Medulla oblongata (tissue), 1 donor: ENCODE measurements around the gene LRFN4.
"Not testable (repeated sequence)": the region's sequence is repeated elsewhere in the genome, so short reads cannot be mapped to it uniquely, and the experiment has no call there.

Experiments used
- DNase-seq: peaks from one replicate; pipeline ENCODE4 v3.0.0-alpha.2; 2015; ENCODE audit errors: extremely low spot score

The LRFN4 gene

DNA sequence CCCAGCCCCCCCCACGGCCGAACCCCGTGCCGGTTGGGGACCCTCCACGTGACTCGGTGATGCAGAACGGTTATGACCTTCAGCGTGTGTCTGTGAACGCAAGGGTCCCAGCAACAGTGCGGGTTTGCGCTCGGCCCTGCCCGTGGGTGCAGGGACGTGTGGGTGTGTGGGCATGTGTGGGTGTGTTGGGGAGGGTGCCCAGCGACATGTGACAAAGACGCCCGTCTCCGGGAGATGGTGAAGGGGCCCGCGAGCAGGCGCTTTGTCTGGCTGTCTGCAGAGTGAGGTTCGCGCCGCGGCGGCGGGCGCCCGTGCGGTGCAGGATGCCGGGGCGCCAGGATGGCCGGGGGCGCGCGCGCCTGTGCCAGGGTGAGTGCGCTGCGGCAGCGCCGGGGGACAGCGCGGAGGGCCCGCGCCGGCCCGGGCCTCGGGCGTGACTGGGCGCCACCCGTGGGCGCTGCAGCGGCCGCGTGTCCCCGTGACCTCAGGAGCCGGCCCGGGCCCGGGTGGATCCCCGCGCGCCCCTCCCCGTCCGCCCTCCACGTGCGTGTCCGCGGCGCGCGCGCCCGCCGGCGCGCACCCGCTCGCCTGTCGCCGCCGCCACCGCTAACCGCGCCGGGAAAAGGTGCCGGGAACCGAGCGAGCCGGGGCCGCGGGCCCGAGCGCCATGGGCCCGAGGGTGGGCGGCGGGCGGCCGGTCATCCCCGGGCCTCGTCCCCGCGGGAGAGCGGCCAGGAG, at the start of gene LRFN4:
Gene LRFN4 (plus strand): TSS at position 569 of the 738 bp plus-strand sequence. CDS start 681 bp downstream, outside the sequence.
- peak; percentile 37 for DNase-seq

DNA sequence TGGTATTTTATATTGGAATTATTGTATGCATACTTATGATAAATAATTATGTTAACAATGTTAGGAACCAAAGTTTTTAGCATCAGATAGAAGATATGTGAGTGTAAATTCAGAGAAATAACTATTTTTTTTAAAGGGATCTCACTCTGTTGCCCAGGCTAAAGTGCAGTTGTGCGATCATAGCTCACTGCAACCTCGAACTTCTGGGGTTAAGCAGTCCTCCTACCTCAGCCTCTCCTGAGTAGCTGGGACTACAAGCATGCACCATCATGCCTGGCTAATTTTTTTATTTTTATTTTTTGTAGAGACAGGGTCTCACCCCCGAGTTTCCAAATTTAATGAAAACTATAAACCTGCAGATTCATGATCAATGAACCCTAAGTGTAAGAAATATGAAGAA, 47.3 kb upstream of the LRFN4 start:
- DNase-seq: no peak

DNA sequence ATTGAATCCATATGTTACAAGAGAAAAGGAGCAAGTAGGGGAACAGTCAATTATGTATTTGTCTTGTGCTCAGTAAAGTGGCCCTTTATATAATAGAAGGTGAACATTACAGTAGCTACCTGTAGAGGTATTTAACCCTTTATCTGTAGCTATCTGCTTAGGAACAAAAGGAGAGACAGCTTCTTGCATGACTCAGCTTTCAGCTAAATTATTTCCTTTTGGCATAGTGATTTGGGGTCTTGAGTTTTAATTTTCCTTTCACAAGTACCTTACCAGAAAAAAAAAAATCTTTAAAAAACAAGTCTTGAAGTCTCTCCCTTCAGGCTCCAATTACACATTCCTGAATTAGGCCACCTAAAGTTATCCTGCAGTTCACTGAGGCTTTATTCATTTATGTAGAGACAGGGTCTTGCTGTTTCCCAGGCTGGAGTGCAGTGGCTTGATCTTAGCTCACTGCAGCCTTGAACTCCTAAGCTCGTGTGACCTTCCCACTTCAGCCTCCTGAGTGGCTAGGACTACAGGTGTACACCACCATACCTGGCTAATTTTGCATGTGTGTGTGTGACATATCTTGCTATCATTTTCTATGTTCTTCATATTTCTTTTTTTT, 46.2 kb upstream of the LRFN4 start:
- DNase-seq: no peak

DNA sequence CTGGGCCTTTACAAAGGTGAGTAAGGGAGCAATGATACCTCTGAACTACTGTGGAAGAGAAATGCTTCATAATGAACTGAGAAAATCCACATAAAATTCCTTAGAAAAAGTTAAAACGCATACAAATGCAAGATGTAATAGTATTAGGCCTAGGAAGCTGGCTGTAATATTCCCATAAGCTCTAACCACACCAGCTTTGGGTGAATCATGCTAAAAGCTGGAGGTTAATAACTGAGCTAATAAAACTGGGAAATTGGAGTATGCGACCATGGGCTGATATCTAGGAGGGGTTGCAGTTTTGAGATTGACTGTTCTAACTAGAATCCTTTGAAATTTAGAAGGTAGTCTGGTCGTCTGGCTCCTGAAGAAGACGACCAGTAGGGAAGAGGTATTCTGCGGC, 42.2 kb upstream of the LRFN4 start:
- no peak for DNase-seq

DNA sequence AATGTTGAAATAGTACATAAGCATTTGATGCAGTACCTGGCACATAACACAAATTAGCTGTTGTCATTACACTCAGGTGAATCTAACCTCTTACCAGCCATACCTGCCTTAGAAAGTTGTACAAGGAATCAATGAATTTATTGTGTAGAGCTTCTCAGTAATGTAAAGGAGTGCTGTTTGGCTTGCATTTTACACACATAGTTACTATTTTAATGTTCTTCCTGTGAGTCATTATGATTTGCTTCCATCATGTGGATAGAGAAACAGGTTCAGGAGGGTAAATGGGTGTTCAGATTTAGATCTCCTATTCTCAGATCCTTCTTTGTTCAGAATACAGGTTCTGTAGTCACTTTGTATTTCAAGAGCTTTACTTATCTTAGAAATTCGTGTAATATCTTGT, 41.2 kb upstream of the LRFN4 start:
- no peak for DNase-seq

DNA sequence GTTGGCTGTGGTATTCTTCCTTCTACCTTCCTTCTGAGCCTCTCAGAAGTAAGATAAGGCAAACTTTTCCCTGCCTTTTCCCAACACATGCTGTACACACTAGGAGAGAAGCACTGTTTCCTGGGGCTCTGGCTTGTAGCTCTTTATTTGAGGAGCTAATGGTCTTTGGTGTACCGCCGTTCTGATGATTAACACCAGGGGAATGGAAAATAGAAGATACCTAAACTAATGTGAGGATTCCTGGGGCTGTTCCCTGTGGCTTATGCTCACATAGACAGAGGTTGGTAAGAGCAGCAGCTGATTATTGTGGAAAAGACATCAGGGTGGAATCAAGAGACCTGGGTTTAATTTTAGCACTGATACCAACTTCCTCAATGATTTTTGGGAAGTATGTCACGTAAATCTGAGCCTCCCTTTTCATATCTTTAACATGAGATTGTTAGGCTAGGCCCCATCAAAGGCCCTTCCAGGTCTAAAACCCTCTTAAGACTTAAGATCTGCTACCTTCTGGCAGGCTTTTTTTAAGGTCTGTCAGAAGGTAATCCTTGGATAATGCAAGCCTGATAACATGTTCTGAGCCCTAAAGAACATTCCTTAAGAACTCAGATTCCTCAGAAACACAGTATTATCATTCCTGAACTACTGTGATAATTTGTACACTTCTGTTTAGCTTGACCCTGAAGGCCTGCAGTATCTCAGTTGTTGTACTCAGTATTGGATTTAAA, 38.5 kb upstream of the LRFN4 start:
- DNase-seq: no peak

DNA sequence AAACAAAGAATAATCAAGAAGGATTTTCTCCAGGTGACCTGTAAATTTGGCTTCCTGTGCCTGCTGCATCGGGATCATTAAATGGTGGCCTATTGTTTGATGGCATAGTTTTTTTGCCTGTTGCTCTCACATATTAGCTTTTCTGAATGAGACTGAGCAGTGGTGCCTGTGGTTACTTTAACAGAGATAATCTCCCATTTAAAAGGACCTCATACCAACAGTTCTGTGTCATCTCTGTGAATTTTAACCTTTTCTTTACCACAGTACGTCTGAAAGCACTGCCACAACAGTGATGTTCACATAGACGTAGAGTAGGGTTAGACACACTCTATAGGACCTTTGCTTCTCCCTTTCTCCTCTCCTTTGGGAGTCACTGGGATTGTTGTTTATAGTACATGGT, 36.5 kb upstream of the LRFN4 start:
- DNase-seq: no peak

DNA sequence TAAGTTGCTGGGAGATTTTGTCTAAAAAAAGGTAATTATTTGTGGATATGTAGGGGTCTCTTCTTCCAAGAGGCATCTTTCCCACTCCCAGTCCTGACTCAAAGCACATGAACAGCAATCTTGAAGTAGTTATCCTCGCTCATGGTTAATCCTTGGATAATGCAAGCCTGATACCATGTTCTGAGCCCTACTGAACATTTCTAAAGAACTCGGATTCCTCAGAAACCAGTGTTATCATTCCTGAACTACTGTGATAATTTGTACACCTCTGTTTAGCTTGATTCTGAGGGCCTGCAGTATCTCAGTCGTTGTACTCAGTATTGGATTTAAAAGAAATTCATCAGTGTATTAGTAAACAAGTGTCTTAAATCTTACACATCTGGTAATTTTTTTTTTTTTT, 36.0 kb upstream of the LRFN4 start:
- DNase-seq: no peak

DNA sequence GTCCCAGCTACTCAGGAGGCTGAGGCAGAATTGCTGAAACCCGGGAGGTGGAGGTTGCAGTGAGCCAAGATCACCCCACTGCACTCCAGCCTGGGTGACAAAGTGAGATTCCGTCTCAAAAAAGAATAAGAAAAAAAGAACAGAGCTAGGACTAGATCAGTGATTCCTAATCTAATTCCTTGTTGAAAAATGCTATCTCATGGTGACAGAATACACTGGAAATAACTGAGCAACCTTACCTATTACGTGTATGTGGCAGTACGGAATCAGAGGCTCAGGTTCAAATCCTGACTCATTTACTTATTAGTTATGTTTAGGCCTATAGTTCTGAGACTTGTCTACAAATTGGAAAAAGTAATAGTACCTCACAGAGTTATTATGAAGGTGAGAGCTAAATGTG, 33.2 kb upstream of the LRFN4 start:
- DNase-seq: no peak

DNA sequence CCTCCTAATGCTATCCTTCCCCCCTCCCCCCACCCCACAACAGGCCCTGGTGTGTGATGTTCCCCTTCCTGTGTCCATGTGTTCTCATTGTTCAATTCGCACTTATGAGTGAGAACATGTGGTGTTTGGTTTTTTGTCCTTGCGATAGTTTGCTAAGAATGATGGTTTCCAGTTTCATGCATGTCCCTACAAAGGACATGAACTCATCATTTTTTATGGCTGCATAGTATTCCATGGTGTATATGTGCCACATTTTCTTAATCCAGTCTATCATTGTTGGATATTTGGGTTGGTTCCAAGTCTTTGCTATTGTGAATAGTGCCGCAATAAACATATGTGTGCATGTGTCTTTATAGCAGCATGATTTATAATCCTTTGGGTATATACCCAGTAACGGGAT, 32.3 kb upstream of the LRFN4 start:
- not testable (repeated sequence) for DNase-seq

DNA sequence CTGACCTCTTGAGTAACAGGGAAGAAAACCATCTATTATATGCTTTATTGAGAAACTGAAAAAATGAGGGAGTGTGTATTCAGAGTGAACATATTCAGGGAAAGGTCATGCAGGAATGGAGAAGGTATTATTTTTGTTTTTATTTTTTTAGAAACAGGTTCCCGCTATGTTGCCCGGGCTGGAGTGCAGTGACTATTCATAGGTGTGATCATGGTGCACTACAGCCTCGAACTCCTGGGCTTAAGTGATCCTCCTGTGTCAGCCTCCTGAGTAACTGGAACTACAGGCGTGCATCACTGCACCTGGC, 22.4 kb upstream of the LRFN4 start:
- no peak for DNase-seq

DNA sequence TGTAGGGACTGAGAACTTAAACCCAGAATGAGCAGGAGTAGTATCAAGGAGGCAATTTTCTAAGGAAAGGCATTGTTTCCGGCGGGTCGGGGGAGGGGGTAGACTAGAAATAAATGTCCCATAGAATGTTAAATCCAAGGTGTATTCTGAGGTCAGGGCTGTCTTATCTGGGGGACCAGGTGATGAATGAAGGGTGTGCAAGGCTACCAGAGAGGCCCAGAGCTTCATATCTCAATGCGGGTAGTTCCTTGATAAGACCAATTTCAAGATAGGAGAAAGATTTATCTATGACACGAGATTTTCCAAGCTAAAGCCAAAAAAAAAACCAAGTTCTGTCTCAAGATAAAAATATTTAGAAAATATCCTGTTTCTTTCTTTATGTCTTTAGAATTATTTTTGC, 21.9 kb upstream of the LRFN4 start:
- no peak for DNase-seq

DNA sequence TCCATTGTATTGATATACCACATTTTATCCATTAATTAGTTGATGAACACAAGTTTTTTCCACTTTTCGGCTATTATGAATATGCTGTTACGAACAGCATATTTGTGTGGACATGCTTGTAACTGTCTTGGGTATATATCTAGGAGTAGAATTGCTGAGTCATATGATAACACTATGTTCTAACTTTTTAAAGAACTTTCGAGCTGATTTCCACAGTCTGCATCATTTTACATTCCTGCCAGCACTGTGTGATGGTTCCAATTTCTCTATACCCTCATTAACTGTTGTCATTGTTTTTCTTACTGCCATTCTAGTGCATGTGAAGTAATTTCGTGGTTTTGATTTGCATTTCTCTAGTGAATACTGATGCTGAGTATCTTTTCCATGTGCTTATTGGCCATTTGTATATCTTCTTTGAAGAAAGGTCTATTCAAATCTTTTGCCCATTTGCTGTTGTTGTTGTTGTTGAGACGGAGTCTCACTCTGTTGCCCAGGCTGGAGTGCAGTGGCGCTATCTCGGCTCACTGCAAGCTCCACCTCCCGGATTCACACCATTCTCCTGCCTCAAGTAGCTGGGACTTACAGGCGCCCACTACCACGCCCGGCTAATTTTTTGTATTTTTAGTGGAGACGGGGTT, 21.0 kb upstream of the LRFN4 start:
- DNase-seq: no peak

DNA sequence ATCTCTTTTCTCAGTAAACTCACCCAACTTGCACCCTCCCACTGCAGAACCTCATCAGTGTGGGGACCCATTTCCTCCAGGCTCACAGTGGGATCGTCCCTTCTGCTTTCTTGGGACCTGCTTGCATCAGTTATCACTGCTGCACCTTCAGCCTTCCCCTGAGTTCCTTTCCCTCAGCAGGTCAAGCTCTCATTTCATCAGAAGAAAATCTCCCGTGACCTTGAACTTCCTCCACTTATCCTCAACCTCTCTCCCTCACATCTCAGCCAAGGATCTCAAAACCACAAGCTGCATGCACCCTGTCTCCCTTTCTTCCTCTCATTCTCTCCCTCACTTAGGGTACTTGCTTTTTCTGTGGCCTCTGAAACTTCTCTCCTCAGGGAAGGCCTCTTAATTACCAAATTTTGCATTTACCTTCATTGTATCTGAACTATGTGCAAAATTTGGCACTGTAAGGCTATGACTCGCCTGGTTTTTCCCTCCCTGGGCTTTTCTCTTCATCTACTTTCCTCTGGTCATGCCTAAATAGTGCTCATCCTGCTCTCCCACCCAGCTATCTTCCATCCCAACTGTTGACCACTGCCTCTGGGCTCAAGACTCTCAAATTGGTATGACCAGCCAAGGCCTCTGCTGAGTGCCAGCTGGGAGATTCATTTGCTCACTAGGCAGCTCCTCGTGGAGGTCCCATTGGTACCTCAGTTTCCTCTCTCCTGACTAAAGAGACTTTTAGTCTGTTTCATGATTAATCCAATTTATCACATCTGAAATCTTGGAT, 16.4 kb upstream of the LRFN4 start:
- no peak for DNase-seq

DNA sequence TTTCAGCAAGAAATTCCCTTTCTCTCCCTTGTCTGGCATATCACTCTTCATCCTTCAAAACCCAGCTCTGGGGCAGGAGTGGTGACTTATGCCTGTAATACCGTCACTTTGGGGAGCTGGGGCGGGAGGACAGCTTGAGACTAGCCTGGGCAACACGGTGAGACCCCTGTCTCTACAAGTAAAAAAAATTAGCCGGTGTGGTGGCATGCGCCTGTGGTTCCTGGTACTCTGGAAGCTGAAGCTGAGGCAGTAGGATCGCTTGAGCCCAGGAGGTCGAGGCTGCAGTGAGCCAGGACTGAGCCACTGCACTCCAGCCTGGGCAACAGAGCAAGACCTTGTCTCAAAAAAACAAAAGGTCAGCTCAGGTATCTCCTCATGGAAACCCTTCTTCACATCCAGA, 15.0 kb upstream of the LRFN4 start:
- no peak for DNase-seq

DNA sequence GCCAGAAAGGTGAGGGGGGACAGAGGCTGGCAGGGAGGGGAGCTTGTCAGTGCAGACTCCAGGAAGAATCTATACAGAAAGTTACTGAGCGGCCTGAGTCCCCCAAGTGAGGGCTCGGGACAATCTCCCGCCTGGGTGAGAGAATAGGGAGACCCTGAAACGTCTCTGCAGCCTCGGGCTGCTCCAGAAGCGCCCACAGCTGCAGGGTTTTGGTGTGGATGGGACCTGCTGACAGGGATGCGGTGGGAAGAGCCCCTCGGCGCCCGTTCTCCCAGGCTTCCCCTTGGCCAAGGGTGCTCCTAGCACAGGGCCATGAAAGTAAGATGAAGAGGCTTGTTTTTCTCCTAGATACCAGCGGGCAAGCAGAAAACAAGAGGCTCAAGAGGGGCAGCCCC, 14.4 kb upstream of the LRFN4 start:
- DNase-seq: no peak

DNA sequence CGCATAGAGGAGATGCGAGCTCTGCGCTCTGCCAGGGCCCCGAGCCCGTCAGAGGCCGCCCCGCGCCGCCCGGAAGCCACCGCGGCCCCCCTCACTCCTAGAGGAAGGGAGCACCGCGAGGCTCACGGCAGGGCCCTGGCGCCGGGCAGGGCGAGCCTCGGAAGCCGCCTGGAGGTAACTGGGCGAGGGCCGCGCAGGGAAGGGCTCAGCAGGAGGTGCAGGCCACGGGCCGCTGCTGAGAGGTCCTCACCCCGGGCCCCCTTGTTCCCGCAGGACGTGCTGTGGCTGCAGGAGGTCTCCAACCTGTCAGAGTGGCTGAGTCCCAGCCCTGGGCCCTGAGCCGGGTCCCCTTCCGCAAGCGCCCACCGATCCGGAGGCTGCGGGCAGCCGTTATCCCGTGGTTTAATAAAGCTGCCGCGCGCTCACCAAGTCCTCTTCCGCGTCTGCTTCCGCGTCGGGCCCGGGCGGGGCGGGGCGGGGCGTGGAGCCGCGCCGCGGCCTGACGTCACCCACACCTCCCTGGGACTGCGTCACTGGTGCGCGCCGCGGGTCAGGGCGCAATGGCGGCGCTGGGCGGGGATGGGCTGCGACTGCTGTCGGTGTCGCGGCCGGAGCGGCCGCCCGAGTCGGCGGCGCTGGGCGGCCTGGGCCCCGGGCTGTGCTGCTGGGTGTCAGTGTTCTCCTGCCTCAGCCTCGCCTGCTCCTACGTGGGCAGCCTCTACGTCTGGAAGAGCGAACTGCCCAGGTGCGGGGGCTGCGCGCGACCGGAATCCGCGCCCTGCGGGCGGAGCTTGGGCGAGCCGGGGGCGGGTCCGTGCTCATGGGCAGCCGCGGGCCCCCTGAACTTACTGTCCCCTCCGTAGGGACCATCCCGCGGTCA, 13.7 kb upstream of the LRFN4 start, which contains the start of gene RCE1:
Gene RCE1 (plus strand): TSS at position 546 of the 880 bp plus-strand sequence. CDS start 15 bp downstream, at position 561.
- peak; percentile 93 for DNase-seq

DNA sequence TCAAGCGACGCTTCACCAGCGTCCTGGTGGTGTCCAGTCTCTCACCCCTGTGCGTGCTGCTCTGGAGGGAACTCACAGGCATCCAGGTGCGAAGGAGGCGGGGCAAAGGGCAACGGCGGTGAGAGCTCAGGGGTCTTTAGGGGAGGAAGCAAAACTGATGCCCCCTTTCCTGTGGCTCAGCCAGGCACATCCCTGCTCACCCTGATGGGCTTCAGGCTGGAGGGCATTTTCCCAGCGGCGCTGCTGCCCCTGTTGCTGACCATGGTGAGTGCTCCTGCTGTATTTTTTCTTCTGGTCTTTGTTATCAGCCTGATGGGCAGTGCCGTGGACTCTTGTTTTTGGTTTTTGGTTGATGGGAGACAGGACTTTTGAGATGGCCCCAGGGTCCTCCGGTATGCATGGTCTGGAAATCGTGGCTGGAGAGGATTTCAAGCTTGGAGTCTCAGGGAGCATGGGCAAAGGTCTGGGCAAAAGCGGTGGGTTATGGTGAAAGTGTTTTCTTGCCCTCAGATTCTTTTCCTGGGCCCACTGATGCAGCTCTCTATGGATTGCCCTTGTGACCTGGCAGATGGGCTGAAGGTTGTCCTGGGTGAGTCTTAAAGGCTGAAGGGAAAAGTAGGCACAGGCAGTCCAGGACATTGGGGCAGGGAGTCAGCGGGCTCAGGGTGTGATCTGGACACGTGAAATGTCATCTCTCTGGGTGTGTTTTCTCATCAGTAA, 12.9 kb upstream of the LRFN4 start:
- DNase-seq: no peak

DNA sequence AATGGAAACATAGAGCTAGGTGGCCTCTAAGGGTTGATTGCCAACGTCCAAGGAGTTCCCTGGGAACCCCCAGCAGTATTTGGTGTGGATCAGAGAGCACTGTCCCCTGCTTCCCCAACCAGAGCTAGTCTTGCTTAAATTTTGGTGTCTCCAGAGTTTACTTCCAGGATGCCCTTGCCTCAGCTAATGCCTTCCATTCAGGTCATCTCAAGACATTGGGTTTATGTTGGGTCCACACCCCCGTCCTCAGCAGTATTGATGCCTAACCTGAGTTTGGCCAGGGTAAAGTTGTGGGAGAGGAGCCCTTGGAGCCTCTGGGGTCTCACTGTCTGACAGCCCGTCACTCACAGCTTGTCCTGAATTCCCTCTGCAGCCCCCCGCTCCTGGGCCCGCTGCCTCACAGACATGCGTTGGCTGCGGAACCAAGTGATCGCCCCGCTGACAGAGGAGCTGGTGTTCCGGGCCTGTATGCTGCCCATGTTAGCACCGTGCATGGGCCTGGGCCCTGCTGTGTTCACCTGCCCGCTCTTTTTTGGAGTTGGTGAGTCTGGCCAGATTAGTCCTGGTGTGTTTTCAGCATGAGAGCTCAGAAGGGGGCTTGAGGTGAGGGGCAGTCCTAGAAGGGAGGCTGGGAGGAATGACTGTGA, 12.2 kb upstream of the LRFN4 start:
- no peak for DNase-seq
